GM12874 (cell line): ENCODE measurements around the gene DTX4.
A peak's percentile ranks its signal among the peaks of the same experiment; 100 is the strongest.

ENCODE experiments used
- TF ChIP-seq, protein P1 (sequence below): IDR thresholded peaks from 2 replicates; pipeline ENCODE4 v1.5.1; 2011; ENCODE audit warnings: low read depth, mild to moderate bottlenecking, control low read depth, low read length, moderate library complexity; ENCODE audit not compliant: insufficient read depth

The DTX4 gene

DNA sequence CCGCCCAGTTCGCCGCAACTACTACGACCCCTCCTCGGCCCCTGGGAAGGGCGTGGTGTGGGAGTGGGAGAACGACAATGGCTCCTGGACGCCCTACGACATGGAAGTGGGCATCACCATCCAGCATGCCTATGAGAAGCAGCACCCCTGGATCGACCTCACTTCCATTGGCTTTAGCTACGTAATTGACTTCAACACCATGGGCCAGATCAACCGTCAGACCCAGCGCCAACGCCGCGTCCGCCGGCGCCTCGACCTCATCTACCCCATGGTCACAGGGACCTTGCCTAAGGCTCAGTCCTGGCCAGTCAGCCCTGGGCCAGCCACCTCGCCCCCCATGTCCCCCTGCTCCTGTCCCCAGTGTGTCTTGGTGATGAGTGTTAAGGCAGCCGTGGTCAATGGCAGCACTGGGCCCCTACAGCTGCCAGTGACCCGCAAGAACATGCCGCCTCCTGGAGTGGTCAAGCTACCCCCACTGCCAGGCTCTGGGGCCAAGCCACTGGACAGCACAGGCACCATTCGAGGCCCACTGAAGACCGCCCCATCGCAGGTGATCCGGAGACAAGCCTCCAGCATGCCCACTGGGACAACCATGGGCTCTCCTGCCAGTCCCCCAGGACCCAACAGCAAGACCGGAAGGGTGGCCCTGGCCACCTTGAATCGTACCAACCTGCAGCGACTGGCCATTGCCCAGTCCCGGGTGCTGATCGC lies 10.0 kb downstream of the DTX4 start:
- TF ChIP-seq, protein P1, sequence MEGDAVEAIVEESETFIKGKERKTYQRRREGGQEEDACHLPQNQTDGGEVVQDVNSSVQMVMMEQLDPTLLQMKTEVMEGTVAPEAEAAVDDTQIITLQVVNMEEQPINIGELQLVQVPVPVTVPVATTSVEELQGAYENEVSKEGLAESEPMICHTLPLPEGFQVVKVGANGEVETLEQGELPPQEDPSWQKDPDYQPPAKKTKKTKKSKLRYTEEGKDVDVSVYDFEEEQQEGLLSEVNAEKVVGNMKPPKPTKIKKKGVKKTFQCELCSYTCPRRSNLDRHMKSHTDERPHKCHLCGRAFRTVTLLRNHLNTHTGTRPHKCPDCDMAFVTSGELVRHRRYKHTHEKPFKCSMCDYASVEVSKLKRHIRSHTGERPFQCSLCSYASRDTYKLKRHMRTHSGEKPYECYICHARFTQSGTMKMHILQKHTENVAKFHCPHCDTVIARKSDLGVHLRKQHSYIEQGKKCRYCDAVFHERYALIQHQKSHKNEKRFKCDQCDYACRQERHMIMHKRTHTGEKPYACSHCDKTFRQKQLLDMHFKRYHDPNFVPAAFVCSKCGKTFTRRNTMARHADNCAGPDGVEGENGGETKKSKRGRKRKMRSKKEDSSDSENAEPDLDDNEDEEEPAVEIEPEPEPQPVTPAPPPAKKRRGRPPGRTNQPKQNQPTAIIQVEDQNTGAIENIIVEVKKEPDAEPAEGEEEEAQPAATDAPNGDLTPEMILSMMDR = no peak

DNA sequence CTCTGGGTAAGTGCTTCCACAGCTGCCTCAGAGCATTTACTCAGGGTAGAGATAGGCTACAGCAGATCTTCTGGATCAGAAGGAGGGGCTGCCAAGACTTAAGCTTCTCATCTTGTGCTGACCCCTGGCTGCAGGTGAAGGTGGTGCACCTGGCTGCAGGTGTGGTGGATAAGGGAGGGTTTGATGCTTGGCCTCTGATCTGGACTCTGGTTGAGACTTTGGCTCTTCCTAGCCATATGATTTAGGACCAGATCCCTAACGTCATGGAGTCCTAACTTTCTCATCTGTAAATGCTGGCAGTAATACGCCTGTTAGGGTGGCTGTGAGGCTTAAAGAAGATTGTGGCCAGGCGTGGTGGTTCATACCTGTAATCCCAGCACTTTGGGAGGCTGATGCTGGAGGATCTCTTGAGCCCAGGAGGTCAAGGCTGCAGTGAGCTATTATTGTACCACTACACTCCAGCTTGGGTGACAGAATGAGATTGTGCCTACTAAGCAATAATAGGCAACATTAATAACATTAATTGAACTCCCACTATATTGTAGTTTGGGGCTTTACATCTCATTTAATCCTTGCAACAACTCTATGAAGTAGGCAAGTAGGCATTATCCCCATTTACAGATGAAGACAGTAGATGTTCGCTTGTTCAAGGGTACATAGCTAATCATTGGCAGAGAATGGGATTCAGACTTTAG lies 10.7 kb downstream of the DTX4 start:
- TF ChIP-seq, protein P1 = peak; percentile 63

DNA sequence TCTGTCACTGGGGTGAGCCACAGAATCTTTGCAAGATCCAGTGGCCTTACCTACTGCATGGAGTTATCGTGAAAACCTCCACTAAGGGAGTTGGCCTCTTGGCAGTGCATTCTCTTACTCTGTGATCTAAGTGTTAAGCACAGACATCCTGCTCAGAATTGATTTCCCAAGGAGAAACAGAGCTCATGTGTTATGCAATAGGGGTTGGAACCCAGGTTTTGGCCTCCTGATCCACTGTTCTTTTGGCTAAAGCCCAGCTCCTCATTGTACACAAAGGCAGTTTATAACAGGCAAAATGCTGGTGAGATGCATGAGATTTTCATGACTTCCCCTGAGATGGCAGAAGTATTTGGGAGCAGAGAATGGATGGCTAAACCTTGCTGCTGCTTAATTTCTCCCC lies 11.8 kb downstream of the DTX4 start:
- TF ChIP-seq, protein P1 = no peak

DNA sequence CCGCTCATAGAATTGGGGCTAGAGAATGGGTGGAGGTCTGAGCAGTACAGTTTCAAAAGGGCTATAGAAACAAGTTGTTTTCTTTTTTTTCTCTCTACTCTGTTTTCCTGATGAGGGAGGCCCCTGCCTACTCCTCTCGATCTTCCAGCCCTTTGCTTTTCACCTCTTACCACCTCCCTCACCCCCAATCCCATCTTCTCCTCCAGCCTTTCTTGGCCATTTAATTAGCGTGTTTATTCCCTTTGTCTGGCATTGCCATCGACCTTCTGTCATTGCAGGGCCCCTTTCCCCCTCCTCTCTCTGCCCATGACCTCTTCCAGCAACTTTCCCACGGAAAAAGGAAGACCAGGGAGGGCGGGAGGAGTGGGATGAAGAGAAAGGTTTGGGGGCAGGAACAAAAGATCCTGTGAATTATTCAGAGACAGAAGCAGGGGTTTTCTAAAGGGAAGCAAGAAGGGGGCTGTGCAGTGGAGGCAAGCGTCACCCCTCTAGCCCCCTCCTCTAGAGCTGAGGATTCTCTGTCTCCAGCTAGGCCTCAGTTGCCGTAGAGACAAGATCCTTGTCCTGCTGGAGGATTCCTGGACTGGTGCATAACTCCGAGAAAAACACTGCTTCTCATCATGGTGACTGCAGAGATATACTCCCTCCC lies 12.9 kb downstream of the DTX4 start:
- TF ChIP-seq, protein P1 = no peak

DNA sequence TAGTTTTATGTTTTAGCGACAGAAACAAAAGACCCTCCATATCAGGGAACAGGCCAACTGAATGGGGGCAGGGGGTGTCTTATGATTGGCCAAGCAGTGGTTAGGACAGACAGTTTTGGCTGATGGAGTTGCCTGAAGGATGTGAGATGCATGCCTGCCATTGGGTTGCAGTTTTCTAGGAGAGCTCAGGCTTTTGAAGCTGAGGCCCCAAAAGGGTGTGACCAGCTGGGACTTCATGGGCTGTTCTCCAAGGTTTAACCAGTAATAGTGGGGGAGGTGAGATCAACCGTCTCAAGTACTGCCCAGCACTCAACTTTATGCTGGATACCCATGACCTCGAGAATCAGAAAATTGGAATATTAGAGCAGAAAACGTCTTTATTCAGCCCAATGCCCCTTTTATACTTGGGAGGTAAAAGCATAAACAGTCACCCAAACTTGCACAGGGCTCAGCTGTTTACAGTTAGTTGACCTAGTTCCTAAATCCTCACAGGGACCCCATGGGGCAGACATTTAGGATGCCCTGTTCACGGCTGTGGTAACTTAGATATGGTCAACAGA lies 13.5 kb downstream of the DTX4 start:
- TF ChIP-seq, protein P1 = no peak

DNA sequence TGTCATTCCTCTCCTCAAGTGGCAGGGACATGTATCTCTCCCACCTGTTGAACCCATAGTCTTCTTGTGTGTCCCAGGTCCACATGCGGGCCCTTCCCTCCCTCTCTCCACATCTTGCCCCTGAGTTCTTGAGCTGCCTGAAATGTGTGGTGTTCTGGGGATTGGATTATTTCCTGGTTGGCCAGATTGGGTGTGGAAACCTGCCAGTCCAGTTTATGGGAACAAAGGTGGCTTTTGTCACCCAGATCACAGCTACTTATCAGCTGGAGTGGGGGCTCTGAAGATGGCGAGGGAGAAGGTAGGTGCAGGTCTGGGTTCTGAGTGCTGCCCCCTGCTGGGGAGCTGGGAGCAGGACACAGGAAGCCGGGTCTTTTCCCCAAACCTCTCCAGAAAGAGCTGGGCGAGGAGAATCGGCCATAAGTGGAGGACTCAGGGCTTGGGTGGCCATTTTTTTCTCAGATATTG lies 14.2 kb downstream of the DTX4 start:
- TF ChIP-seq, protein P1 = peak; percentile 87

DNA sequence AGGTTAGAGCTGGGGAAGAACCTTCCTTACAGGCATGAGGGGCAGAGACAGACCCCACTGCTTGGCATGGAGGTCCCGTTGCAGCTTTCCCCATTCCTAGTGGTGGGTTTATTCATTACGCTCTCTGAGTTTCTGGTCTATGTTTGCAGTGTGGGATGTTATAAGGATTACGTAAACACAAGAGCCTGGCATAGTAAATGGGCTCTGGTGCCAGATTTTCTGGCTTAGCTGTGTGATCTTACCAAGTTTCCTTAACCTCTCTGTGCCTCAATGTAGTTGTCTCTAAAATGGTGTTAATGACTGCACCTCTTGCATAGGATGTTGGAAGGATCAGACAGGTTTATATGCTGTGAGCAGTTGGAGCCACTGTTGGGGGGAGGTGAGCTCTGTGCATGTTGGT lies 15.1 kb downstream of the DTX4 start:
- TF ChIP-seq, protein P1 = no peak
